H9 (cell line): ENCODE measurements around the gene PDE3A. TPM values are rescaled to one million over a fixed set of nuclear protein-coding genes. Genes with fewer than 3 reads are reported as not detected.
"Not testable (repeated sequence)": the region's sequence is repeated elsewhere in the genome, so short reads cannot be mapped to it uniquely, and the experiment has no call there.

Experiments
- DNase-seq: peaks from one replicate; pipeline ENCODE4 v3.0.0-alpha.2; 2017
- H2AFZ ChIP-seq: one replicate; pipeline ENCODE4 v1.6.1; 2013; ENCODE audit warnings: mild to moderate bottlenecking, low read length, control low read depth, moderate library complexity
- H2AK5ac ChIP-seq: 2 replicates; pipeline ENCODE4 v1.6.1; 2013; ENCODE audit warnings: low read length, control low read depth, mixed read lengths; ENCODE audit not compliant: insufficient read length
- H2BK120ac ChIP-seq: one replicate; pipeline ENCODE4 v1.6.1; 2013; ENCODE audit warnings: low read depth, mild to moderate bottlenecking, low read length, control low read depth, inconsistent platforms; ENCODE audit not compliant: poor library complexity, severe bottlenecking
- H2BK12ac ChIP-seq: 2 replicates; pipeline ENCODE4 v1.6.1; 2013; ENCODE audit warnings: low read length, control low read depth, mixed read lengths, low read depth; ENCODE audit not compliant: insufficient read length
- H2BK15ac ChIP-seq: 2 replicates; pipeline ENCODE4 v1.6.1; 2013; ENCODE audit warnings: low read depth, low read length, control low read depth
- H2BK20ac ChIP-seq: one replicate; pipeline ENCODE4 v1.6.1; 2013; ENCODE audit warnings: low read depth, mild to moderate bottlenecking, low read length, control low read depth, inconsistent platforms; ENCODE audit not compliant: poor library complexity, severe bottlenecking
- H2BK5ac ChIP-seq: 2 replicates; pipeline ENCODE4 v1.6.1; 2013; ENCODE audit warnings: low read length, control low read depth, mixed read lengths; ENCODE audit not compliant: insufficient read length
- H3K14ac ChIP-seq: 2 replicates; pipeline ENCODE4 v1.6.1; 2013; ENCODE audit warnings: low read length, control low read depth; ENCODE audit not compliant: insufficient read depth
- H3K18ac ChIP-seq: 2 replicates; pipeline ENCODE4 v1.6.1; 2013; ENCODE audit warnings: low read depth, mild to moderate bottlenecking, mixed read lengths, low read length, control low read depth; ENCODE audit not compliant: insufficient read length
- H3K23ac ChIP-seq: 2 replicates; pipeline ENCODE4 v1.6.1; 2013; ENCODE audit warnings: low read length, control low read depth, mixed read lengths, low read depth; ENCODE audit not compliant: insufficient read length
- H3K23me2 ChIP-seq: 2 replicates; pipeline ENCODE4 v1.6.1; 2013; ENCODE audit warnings: low read depth, mild to moderate bottlenecking, mixed read lengths, low read length, control low read depth; ENCODE audit not compliant: insufficient read length, poor library complexity, severe bottlenecking
- H3K27ac ChIP-seq: 2 replicates; pipeline ENCODE4 v1.5.1; 2013; ENCODE audit warnings: low read length, control low read depth, mixed read lengths, low read depth; ENCODE audit not compliant: insufficient read length
- H3K27me3 ChIP-seq: 2 replicates; pipeline ENCODE4 v1.6.1; 2013; ENCODE audit warnings: low read length, control low read depth, inconsistent platforms; ENCODE audit not compliant: insufficient read depth
- H3K4ac ChIP-seq: 2 replicates; pipeline ENCODE4 v1.6.1; 2013; ENCODE audit warnings: low read depth, mild to moderate bottlenecking, control low read depth, inconsistent platforms, low read length, moderate library complexity
- H3K4me1 ChIP-seq: 2 replicates; pipeline ENCODE4 v1.6.1; 2013; ENCODE audit warnings: low read length, control low read depth, inconsistent platforms; ENCODE audit not compliant: insufficient read depth
- H3K4me2 ChIP-seq: 2 replicates; pipeline ENCODE4 v1.6.1; 2013; ENCODE audit warnings: low read length, control low read depth, mixed read lengths; ENCODE audit not compliant: insufficient read length, insufficient read depth
- H3K56ac ChIP-seq: 2 replicates; pipeline ENCODE4 v1.6.1; 2013; ENCODE audit warnings: low read depth, mild to moderate bottlenecking, mixed read lengths, low read length, control low read depth; ENCODE audit not compliant: insufficient read length
- H3K79me1 ChIP-seq: 2 replicates; pipeline ENCODE4 v1.6.1; 2013; ENCODE audit warnings: low read depth, mild to moderate bottlenecking, moderate library complexity, low read length, control low read depth, inconsistent platforms; ENCODE audit not compliant: insufficient read depth, poor library complexity, severe bottlenecking
- H3K79me2 ChIP-seq: 2 replicates; pipeline ENCODE4 v1.6.1; 2013; ENCODE audit warnings: low read length, control low read depth, inconsistent platforms; ENCODE audit not compliant: insufficient read depth
- H3K9ac ChIP-seq: 2 replicates; pipeline ENCODE4 v1.6.1; 2013; ENCODE audit warnings: low read length, control low read depth, mixed read lengths; ENCODE audit not compliant: insufficient read length; ENCODE audit errors: extremely low read depth
- H3K9me3 ChIP-seq: one replicate; pipeline ENCODE4 v1.6.1; 2013; ENCODE audit warnings: low read depth, low read length, inconsistent platforms; ENCODE audit not compliant: control insufficient read depth
- H3T11ph ChIP-seq: one replicate; pipeline ENCODE4 v1.6.1; 2013; ENCODE audit warnings: mild to moderate bottlenecking, low read length, control low read depth, inconsistent platforms
- H4K20me1 ChIP-seq: one replicate; pipeline ENCODE4 v1.6.1; 2013; ENCODE audit not compliant: control insufficient read depth, insufficient read length, insufficient read depth
- H4K5ac ChIP-seq: 2 replicates; pipeline ENCODE4 v1.6.1; 2013; ENCODE audit warnings: low read depth, mild to moderate bottlenecking, mixed read lengths, low read length, control low read depth; ENCODE audit not compliant: insufficient read length
- H4K8ac ChIP-seq: replicated peaks from 2 replicates; pipeline ENCODE4 v1.6.1; 2013; ENCODE audit warnings: low read length, control low read depth, mixed read lengths, low read depth; ENCODE audit not compliant: insufficient read length
- H4K91ac ChIP-seq: 2 replicates; pipeline ENCODE4 v1.6.1; 2013; ENCODE audit warnings: low read depth, mild to moderate bottlenecking, moderate library complexity, mixed read lengths, low read length, control low read depth; ENCODE audit not compliant: insufficient read length
- H3K27ac Mint-ChIP-seq, 3 experiments: 2 replicates in 2 of 3; 3 replicates in 1 of 3; pipeline ENCODE4 v1.8.0; 2020 to 2021; ENCODE audit warnings: mixed read lengths in 3 of 3, mild to moderate bottlenecking in 1 of 3, moderate library complexity in 1 of 3
- H3K27me3 Mint-ChIP-seq: 2 replicates; pipeline ENCODE4 v1.8.0; 2021; ENCODE audit warnings: low read depth, mild to moderate bottlenecking, moderate library complexity, mixed read lengths
- H3K36me3 Mint-ChIP-seq, 3 experiments: 2 replicates in 2 of 3; 3 replicates in 1 of 3; pipeline ENCODE4 v1.8.0; 2020 to 2021; ENCODE audit warnings: low read depth in 3 of 3, mixed read lengths in 3 of 3; ENCODE audit not compliant: insufficient read depth in 1 of 3
- H3K4me1 Mint-ChIP-seq, 2 experiments: 2 replicates each; pipeline ENCODE4 v1.8.0; 2020; ENCODE audit warnings: mixed read lengths in 2 of 2
- H3K4me3 Mint-ChIP-seq, 2 experiments: 2 replicates in 1 of 2; 3 replicates in 1 of 2; pipeline ENCODE4 v1.8.0; 2020 to 2021; ENCODE audit warnings: mild to moderate bottlenecking in 2 of 2, mixed read lengths in 2 of 2, moderate library complexity in 1 of 2
- H3K9me3 Mint-ChIP-seq, 2 experiments: 2 replicates in 1 of 2; 3 replicates in 1 of 2; pipeline ENCODE4 v1.8.0; 2020; ENCODE audit warnings: mild to moderate bottlenecking in 2 of 2, mixed read lengths in 2 of 2, moderate library complexity in 1 of 2
- CTCF ChIP-seq: fragments of 200-600 bp; sonication (generic); conservative IDR thresholded peaks from 3 replicates; pipeline ENCODE4 v1.8.0; 2021; ENCODE audit warnings: antibody characterized with exemption, mild to moderate bottlenecking
- WGBS: extraction: QIAGEN DNeasy Blood & Tissue Kit; methylation state at CpG from one replicate; pipeline ENCODE4 v1.1.7; 2013; ENCODE audit warnings: missing lambda C conversion rate, low lambda C conversion rate, mixed read lengths; ENCODE audit not compliant: insufficient read length; ENCODE audit errors: extremely low coverage; 5-methylcytosine and 5-hydroxymethylcytosine counted together
- total RNA-seq: library from RNA; stranded (reverse); gene quantifications from 2 replicates; pipeline ENCODE4 v1.2.1, GENCODE V29; 2021

The PDE3A gene
- total RNA-seq, 1 experiment from 2014 or later = 3.0 TPM

GRCh38 chr12:20549108-20549719 lies 180.9 kb downstream of the PDE3A start:
- H3K9ac ChIP-seq = no peak overlapping the region
- H3K27me3 Mint-ChIP-seq = no peaks in the 10 kb centered on the region; the same call in 1 of the 2 replicates
- DNase-seq = no peak

GRCh38 chr12:20551742-20552442 lies 183.6 kb downstream of the PDE3A start:
- H2BK5ac ChIP-seq, H3K56ac ChIP-seq, H3K14ac ChIP-seq, H2AFZ ChIP-seq, H3K27me3 Mint-ChIP-seq, H3K79me1 ChIP-seq, H3K27ac Mint-ChIP-seq, DNase-seq, H3K4me1 Mint-ChIP-seq, H3K18ac ChIP-seq, H4K5ac ChIP-seq, H2BK120ac ChIP-seq, H4K91ac ChIP-seq, H4K8ac ChIP-seq, H2AK5ac ChIP-seq, H3K9me3 ChIP-seq, H2BK15ac ChIP-seq, H3K4ac ChIP-seq, H3T11ph ChIP-seq, H3K23ac ChIP-seq, H3K23me2 ChIP-seq, H2BK12ac ChIP-seq, H3K4me1 ChIP-seq, H2BK20ac ChIP-seq, H4K20me1 ChIP-seq, H3K4me3 Mint-ChIP-seq, H3K27ac ChIP-seq, H3K4me2 ChIP-seq, H3K79me2 ChIP-seq, H3K27me3 ChIP-seq, H3K9ac ChIP-seq: not testable (repeated sequence)
- WGBS = no CpG with 5 or more reads among the region's 48 CpGs
- Mint-ChIP-seq H3K36me3 (peaks cover 5 to 15% (median 8%) of the 10 kb centered on the region in 3 experiments), H3K9me3 (peaks cover 10 to 11% of the 10 kb centered on the region in 2 experiments; a peak in 3 of 5 replicates)

More at GRCh38 chr12:20549108-20549719, 180.9 kb downstream of the PDE3A start:
- no peak overlapping the region for H3T11ph ChIP-seq
- Mint-ChIP-seq H3K27ac (no peak overlapping the region), H3K4me3 (no peak overlapping the region), H3K4me1 (no peaks in the 10 kb centered on the region; a peak in 1 of 4 replicates), H3K36me3 (peaks cover 5 to 15% (median 8%) of the 10 kb centered on the region in 3 experiments), H3K9me3 (peaks cover 10 to 11% of the 10 kb centered on the region in 2 experiments; a peak in 3 of 5 replicates)
- WGBS = no CpG with 5 or more reads among the region's 2 CpGs
- no peaks in the 10 kb centered on the region for H3K9me3 ChIP-seq
- H2BK12ac ChIP-seq = no peak overlapping the region
- H3K79me2 ChIP-seq = no peaks in the 10 kb centered on the region
- H2BK20ac ChIP-seq = no peak overlapping the region
- H3K56ac ChIP-seq = no peak overlapping the region
- H3K4ac ChIP-seq = no peak overlapping the region
- H3K4me2 ChIP-seq = no peak overlapping the region
- no peak overlapping the region for H2AFZ ChIP-seq
- H3K23me2 ChIP-seq = no peaks in the 10 kb centered on the region
- peak; percentile 83 for TF ChIP-seq CTCF
- H4K5ac ChIP-seq = no peak overlapping the region
- H3K23ac ChIP-seq = no peak overlapping the region
- no peaks in the 10 kb centered on the region for H4K20me1 ChIP-seq
- H2BK15ac ChIP-seq = no peak overlapping the region
- no peak overlapping the region for H3K18ac ChIP-seq
- no peak overlapping the region for H2BK5ac ChIP-seq
- H2AK5ac ChIP-seq = no peak overlapping the region
- no peak overlapping the region for H4K91ac ChIP-seq
- no peak overlapping the region for H3K27ac ChIP-seq
- no peak overlapping the region for H4K8ac ChIP-seq
- no peak overlapping the region for H3K14ac ChIP-seq
- no peaks in the 10 kb centered on the region for H3K79me1 ChIP-seq
- no peaks in the 10 kb centered on the region for H3K27me3 ChIP-seq
- H3K4me1 ChIP-seq = no peaks in the 10 kb centered on the region
- H2BK120ac ChIP-seq = no peak overlapping the region
